Measurements from ENCODE around the gene CTNNBL1. TPM values are rescaled to one million over a fixed set of nuclear protein-coding genes. Genes with fewer than 3 reads are reported as not detected.

Gene CTNNBL1
- total RNA-seq, 4 donors from 2014 or later = 25.5 to 38.4 (median 35.1) TPM

DNA sequence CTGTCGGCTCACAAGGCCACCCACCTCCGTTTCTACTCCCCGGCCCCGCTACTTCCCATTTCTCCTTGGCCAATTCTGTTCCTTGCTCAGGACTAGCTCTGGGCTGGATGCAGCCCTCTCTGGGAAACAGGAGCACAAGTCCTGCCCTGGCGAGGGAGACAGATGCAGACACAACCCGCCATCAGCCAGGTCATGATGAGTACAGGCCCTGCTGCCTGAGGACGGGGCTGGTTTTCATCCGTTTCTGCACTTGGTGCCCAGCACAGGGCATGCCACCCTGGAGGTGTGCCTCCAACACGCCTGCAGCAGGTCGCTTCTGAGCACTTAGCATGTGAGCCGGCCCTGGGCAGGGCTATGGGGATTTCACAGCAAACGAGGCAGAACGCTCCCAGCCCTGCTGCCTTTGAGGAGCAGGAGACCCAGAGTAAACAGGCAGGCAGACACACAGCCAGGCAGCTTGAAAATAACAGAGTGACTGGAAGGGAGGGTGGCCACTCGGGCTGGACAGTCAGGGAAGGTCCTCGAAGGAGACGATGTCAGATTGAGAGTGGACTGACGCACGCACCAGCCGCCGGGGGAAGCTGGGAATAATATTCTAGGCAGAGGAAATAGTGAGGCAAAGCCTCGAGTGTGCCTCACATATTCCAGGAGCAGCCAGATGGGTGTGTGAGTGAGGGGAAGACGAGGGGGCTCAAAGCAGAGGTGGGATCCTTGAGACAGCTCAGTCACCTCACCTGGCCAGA lies 187.9 kb downstream of the CTNNBL1 start:
- TF ChIP-seq POLR2A (IDR thresholded peaks at IDR 0.05) (no peak), EP300 (IDR thresholded peaks at IDR 0.05) (no peak)
- TF ChIP-seq, protein P1, sequence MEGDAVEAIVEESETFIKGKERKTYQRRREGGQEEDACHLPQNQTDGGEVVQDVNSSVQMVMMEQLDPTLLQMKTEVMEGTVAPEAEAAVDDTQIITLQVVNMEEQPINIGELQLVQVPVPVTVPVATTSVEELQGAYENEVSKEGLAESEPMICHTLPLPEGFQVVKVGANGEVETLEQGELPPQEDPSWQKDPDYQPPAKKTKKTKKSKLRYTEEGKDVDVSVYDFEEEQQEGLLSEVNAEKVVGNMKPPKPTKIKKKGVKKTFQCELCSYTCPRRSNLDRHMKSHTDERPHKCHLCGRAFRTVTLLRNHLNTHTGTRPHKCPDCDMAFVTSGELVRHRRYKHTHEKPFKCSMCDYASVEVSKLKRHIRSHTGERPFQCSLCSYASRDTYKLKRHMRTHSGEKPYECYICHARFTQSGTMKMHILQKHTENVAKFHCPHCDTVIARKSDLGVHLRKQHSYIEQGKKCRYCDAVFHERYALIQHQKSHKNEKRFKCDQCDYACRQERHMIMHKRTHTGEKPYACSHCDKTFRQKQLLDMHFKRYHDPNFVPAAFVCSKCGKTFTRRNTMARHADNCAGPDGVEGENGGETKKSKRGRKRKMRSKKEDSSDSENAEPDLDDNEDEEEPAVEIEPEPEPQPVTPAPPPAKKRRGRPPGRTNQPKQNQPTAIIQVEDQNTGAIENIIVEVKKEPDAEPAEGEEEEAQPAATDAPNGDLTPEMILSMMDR (IDR thresholded peaks at IDR 0.05) = no peak
- H3K4me1 ChIP-seq = no peaks in the 10 kb centered on the region
- no peaks in the 10 kb centered on the region for H3K9me3 ChIP-seq
- 67% methylated on average over 21 to 22 of the region's 22 CpGs for WGBS, 2 donors
- DNase-seq (ENCODE audit: low spot score in 2 of 2) = no peak
- H3K27ac ChIP-seq = no peak overlapping the region
- H3K36me3 ChIP-seq = no peaks in the 10 kb centered on the region
- H3K4me3 ChIP-seq = no peak overlapping the region
- peaks cover 0 to 33% of the 10 kb centered on the region in 2 donors for H3K27me3 ChIP-seq

DNA sequence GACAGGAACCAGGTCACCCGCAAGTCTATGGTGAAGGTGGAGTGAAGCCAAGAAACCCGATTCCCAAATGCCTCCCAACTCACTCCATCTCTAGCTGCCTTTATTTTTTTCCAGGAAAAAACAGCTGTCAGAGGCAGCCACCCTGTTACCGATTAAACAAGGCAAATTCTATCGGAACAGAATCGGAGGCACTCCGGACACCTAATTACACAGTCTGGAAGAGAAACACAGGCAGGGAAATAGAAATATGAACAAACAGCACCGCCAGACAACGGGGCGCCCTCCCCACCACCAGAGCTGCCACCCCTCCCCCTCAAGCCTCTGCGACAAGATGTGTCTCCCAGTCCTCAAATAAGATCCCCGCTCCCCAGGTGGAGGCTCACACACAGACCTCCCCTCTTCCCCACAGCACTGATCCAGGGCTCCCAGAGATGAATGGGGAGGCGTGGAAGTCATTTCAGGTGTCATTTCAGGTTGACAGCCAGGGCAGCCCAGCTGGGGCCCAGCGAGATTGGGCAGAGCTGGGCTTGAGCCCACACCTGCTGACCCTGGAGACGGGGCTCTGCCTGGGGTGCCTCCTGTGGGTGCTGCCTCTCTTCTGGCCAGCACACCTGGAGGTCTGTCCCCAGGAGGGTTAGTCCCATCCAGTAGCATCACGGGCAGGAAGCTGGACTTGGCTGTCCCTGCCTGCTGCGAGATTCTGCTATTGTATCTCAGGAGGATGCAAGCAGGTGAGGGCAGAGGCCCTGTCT lies 189.3 kb downstream of the CTNNBL1 start:
- Histone ChIP-seq H3K4me3 (no peak overlapping the region), H3K4me1 (no peaks in the 10 kb centered on the region), H3K9me3 (no peaks in the 10 kb centered on the region), H3K27ac (no peak overlapping the region), H3K36me3 (no peaks in the 10 kb centered on the region), H3K27me3 (peaks cover 0 to 33% of the 10 kb centered on the region in 2 donors)
- TF ChIP-seq POLR2A (IDR thresholded peaks at IDR 0.05) = no peak
- TF ChIP-seq, protein P1 (IDR thresholded peaks at IDR 0.05) = no peak
- DNase-seq (ENCODE audit: low spot score in 2 of 2) = no peak
- WGBS, 2 donors = 56 to 63% methylated on average over 11 to 16 of the region's 16 CpGs

DNA sequence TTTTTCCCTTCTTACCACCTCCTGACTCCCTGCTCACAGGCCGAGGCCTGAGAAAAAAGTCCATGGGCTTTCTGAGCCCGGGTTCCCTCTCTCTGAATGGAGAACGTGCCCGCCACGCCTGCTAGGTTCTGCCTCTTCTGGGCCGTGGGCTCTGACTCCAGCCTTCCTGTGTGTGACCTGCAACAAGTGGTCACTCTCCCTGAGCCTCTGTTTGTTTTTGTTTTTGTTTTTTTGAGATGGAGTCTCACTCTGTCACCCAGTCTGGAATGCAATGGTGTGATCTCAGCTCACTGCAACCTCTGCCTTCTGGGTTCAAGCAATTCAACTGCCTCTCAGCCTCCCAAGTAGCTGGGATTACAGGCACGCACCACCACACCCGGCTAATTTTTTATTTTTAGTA lies 191.2 kb downstream of the CTNNBL1 start:
- WGBS, 2 donors = 94 to 97% methylated on average over 8 of the region's 8 CpGs
- no peak for TF ChIP-seq POLR2A (IDR thresholded peaks at IDR 0.05)
- no peak for TF ChIP-seq EP300 (IDR thresholded peaks at IDR 0.05)
- TF ChIP-seq, protein P1 (IDR thresholded peaks at IDR 0.05) = no peak
- Histone ChIP-seq H3K36me3 (no peaks in the 10 kb centered on the region), H3K27me3 (peaks cover 0 to 33% of the 10 kb centered on the region in 2 donors), H3K4me3 (no peak overlapping the region), H3K9me3 (no peaks in the 10 kb centered on the region), H3K4me1 (no peaks in the 10 kb centered on the region), H3K27ac (no peak overlapping the region)
- DNase-seq (ENCODE audit: low spot score in 2 of 2) = no peak

DNA sequence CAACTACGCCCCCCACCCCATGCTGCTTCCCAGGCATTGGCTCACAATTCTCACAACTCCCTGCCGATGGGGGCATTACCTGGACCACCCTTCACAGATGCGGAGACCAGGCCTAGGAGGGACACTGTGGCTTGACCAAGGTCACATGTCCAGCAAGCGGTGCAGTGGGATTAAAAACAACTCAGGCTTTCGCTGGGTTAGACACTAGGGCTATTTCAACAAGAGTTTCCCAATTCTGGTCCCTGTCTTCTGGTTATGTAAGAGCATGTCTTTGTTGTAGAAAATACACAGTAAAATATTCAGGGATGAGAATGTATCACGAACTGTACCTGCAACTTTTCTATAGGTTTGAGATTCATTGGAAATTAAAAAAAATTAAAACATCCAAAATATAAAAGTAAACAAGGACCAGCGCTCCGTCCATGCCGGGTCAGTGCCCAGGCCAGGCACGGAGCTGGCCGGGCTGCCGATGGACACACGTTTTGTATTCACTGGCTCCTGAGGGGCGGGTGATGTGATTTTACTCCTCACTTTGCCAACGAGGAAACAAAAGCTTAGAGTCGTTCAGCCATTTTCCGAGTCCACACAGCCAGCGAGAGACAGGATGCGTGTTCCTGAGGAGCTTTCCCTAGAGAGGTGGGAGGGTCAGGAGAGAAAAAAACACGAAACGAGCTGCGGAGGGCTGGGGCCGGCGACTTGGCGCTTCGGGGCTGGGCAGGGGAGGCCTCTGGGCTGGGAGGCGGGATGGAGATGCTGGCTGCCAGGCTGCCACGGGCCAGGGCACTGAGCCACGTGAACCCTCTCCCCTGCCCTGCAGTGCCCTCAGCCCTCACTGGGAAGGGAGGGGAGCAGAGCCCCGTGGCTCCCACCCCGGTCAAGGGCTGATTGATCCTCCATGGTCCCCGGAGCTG lies 192.0 kb downstream of the CTNNBL1 start:
- H3K27me3 ChIP-seq = peaks cover 0 to 33% of the 10 kb centered on the region in 2 donors
- no peaks in the 10 kb centered on the region for H3K4me1 ChIP-seq
- H3K27ac ChIP-seq = no peak overlapping the region
- H3K9me3 ChIP-seq = no peaks in the 10 kb centered on the region
- DNase-seq (ENCODE audit: low spot score in 2 of 2) = no peak
- H3K4me3 ChIP-seq = no peak overlapping the region
- TF ChIP-seq POLR2A (IDR thresholded peaks at IDR 0.05) (no peak), EP300 (IDR thresholded peaks at IDR 0.05) (no peak)
- TF ChIP-seq, protein P1 (IDR thresholded peaks at IDR 0.05) = no peak
- no peaks in the 10 kb centered on the region for H3K36me3 ChIP-seq
- 35 to 40% methylated on average over 31 to 32 of the region's 32 CpGs for WGBS, 2 donors
